ENCODE data around the gene APOL5. TPM values are rescaled to one million over a fixed set of nuclear protein-coding genes. Genes with fewer than 3 reads are reported as not detected.

The APOL5 gene
- total and polyA plus RNA-seq, 9 of the 15 experiments (the other 6 are each of a cell fraction or from before 2014, with no cell fraction given) = not detected

GRCh38 chr22:35688913-35689675, 28.6 kb upstream of the APOL5 start:
- Histone ChIP-seq H3K79me2 (ENCODE audit: control insufficient read depth, insufficient read depth, low read length) (no peaks in the 10 kb centered on the region), H2AFZ (ENCODE audit: low read depth, low read length) (no peak overlapping the region), H4K20me1 (replicated peaks; ENCODE audit: control insufficient read depth, insufficient read depth, low read length) (no peaks in the 10 kb centered on the region), H3K27me3 (ENCODE audit: control insufficient read depth in 2 of 2, insufficient read depth in 2 of 2, low read length in 2 of 2) (0 out of 5 replicates have a peak, but pooled peaks cover 0 to 3% of the 10 kb centered on the region in 2 experiments), H3K9me3 (replicated peaks; ENCODE audit: control insufficient read depth, insufficient read depth, low read depth, low read length) (no peaks in the 10 kb centered on the region), H3K36me3 (ENCODE audit: control insufficient read depth, insufficient read depth, low read length) (no peaks in the 10 kb centered on the region), H3K9ac (ENCODE audit: insufficient read depth in 1 of 2, low read depth in 2 of 2, low read length in 2 of 2) (no peak overlapping the region), H3K4me2 (ENCODE audit: insufficient read depth, low read length) (no peak overlapping the region), H3K27ac (ENCODE audit: extremely low read depth, low read depth, low read length) (no peak overlapping the region), H3K4me3 (no peak overlapping the region), H3K4me1 (replicated peaks in 1 of 2; ENCODE audit: control insufficient read depth in 2 of 2, insufficient read depth in 2 of 2, low read length in 2 of 2) (no peaks in the 10 kb centered on the region), H3K9me1 (ENCODE audit: control insufficient read depth, insufficient read depth, low read length) (no peaks in the 10 kb centered on the region)
- CTCF ChIA-PET (ENCODE audit: low intra/inter-chr PET ratio) = no interaction called here
- in situ Hi-C loops (cut with MboI) = no loop called here
- ATAC-seq (no peak), FAIRE-seq (no peak), DNase-seq (ENCODE audit: extremely low read depth in 1 of 4, low spot score in 3 of 4) (no peak)
- 4% methylated on average over 9 of the region's 10 CpGs for WGBS (ENCODE audit: insufficient coverage, low coverage, missing lambda C conversion rate)
- no peak for TF ChIP-seq AFF1 (IDR thresholded peaks at IDR 0.05; ENCODE audit: low read depth in 1 of 2, partially characterized antibody in 2 of 2)
- TF ChIP-seq TFE3 (CRISPR knock-in tag; IDR thresholded peaks at IDR 0.05) = 0 out of 2 replicates have a peak, but pooled peaks have one; percentile 5
- intact Hi-C loops (cut with micrococcal nuclease) = no loop called here
- BruUV-seq (replicated peaks) = no TSS peak
- POLR2A ChIA-PET = no interaction called here
